GM18498 (cell line): Measurements from ENCODE around the gene GLB1L2.

ENCODE experiments used
- ATAC-seq: cut with Tn5 transposase; IDR thresholded peaks from one replicate; pipeline ENCODE4 v1.9.1; 2021; ENCODE audit warnings: mild to moderate bottlenecking, moderate library complexity; ENCODE audit not compliant: unreplicated experiment

The GLB1L2 gene

DNA sequence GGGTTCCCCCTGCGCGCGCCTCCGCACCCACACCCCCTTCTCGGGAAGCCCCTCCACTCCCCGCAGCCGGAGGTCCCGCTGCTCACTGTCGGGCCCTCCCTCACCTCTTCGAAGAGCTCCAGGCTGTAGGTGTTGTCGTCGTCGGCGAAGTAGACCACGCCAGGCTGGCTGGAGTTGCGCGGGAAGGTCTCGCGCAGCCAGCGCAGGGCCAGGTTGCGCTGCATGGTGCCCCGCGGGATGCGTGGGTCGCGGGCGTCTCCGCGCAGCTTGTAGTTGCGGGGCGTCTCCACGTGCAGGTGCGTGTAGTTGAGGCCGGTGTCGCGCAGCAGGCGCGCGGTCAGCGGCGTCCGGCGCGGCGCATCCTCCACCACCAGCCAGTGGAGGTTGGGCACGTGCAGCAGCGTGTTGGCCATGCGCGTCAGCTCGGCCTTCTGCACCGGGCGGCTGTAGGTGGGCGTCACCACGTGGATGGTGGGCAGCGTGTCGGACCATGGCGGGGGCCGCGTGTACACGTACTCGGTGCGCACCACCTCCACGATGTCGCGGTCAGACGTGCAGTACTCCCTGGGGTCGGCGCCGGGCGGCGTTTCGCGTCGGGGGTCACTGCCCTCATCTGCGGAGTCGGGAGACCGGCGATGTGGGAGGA lies 51.9 kb downstream of the GLB1L2 start:
- ATAC-seq = no peak

DNA sequence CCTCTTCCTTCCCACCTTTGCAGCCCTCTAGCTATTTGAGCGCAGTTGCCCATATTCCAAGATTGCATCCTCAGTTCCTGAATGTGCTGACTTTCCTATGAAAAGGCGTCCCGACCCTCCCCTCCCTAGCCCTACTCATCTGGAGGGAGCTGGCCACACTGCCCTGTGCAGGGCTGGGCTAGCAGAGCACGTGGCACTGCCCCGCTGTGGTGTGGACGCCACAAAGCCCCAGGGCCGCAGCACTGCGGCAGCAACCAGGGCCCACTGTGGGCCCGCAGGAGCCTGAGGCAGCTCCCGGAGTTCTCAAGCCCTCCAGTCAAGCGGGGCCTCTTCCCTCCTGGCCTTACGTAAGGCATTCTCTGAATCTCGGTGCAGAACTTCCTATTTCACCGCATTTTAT lies 52.6 kb downstream of the GLB1L2 start:
- no peak for ATAC-seq

DNA sequence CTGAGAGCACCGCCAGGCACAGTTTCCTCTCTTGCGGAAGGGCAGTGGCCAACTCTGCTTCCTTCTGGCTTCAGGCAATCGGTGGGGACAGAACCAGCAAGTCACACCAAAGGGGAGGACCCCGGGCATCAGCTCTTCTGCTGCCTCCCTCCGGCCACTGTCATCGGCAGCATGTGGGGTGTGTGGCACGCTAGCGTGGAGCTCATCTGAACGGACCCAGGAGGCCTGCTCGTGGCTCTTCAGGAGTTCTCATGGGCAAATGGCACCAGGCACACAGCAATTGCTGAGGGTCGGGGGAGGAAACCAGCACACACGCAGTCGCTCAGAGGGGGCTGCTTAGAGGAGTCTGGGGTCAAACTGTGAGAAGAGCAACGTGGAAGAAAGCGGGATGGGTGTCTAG lies 53.4 kb downstream of the GLB1L2 start:
- ATAC-seq = no peak

DNA sequence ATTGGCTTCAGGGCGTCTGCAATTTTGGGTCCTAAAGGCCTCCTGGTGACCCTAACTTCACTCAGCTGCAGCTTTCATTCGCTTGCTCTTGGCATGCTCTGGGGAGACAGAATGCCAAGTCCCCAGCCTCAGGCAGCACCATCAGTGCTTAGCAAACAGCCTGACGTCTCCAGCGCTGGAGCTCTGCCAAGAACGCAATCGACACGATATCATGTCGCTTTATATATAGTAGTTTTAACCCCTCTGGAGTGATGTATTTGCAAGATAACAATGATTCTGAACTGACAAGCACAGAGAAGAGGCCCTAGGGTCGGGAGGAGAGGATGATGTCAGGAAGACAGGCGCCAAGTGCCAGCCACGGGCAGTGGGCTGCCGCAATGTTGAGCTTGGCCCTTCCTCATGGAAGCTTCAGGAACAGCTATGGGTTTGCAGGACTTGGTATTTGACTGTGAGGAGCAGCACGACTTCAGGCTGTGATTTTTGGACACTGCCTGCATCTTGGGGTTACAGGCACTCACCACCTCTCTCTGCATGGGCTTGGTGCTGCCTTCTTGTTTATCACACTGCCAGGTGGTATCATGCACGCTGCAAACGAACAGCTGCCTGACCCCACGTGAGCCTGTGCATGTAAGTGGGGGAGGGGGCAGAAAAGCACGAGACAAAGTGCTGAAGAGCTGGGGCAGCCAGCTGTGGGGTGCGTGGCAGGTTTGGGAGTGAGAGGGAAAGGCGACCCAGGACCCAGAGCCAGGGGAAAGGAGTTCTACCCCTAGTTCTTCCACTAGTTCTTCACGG lies 54.2 kb downstream of the GLB1L2 start:
- ATAC-seq = no peak

DNA sequence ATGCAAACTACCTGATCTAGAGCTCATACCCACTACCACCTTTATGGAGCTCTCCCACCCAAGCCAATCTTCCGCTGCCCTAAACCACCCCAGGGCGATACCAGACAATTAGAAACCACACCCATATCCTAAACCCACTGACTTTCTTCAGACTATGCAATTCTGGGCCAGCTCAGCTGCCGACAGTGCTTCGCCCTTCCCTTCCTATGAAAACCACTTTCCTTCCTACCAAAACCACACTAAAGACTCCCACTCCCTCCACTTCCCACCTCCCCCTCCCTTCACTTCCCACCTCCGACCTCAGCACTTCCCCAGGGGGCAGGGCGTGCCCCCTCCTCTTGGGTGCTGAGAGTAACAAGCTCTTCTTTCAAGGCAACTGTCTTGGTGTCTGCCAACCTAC lies 55.2 kb downstream of the GLB1L2 start:
- ATAC-seq = no peak

DNA sequence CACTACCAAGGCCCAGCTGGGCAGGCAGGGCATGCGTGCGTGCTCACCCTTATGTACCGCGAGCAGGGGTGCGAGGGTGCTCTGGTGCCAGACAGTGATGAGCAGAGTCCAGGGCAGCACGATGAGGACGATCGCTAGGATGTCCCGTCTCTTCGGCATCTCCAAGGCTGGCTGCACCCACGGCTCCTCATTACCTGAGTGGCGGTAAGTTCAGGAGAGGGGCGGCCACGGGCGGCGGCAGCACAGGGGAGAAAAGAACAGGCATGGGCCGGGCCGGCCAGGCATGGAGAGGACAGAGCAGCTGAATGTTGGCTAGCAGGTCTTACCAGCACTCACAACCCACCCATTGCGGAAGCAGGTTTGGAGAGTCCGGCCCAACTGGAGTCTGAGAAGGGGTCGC lies 55.7 kb downstream of the GLB1L2 start:
- ATAC-seq = no peak

DNA sequence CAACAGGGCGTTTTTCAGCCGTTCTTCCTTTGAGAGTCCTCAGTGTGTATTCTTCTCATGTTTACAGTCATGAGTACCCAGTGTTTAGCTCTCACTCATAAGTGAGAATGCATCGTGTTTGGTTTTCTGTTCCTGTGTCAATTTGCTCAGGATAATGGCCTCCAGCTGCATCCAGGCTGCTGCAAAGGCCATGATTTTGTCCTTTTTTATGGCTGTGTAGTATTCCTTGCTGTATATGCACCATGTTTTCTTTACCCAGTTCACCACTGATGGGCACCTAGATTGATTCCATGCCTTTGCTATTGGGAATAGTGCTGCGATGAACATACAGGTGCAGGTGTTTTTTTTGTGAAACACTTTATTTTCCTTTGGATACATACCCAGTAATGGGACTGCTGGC lies 56.8 kb downstream of the GLB1L2 start:
- ATAC-seq = no peak

DNA sequence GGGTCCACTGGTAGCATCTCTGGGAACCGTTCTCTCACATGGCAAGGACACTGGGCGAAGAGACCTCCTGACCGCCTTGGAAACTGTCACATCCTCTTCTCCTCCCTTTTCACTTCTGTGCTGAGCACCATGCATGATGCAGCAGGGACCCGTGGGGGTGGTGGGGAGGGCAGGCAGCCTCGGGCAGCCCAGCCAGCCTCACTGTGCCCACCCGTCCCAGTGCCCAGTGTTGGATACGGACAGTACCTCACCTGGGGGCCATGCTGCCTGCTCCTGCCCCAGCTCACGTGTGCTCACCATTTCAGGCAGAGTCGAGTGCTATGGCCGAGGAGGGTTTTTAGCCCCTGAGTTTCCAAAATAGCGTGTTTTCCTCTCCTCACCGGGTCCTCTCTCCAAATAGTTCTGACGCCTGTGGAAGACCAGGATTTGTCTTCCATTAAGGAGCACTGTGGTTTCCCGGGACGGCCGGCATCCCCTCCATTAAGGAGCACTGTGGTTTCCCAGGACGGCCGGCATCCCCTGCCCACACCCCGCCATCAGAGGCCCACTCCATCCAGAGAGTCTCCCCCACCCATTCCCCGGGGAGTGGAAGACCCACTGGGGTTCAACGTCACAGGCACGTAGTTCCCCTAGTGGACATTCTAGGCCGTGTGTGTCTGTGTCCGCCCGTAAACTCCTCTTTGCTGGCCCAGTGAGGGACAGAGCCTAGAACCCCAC lies 57.8 kb downstream of the GLB1L2 start:
- no peak for ATAC-seq

DNA sequence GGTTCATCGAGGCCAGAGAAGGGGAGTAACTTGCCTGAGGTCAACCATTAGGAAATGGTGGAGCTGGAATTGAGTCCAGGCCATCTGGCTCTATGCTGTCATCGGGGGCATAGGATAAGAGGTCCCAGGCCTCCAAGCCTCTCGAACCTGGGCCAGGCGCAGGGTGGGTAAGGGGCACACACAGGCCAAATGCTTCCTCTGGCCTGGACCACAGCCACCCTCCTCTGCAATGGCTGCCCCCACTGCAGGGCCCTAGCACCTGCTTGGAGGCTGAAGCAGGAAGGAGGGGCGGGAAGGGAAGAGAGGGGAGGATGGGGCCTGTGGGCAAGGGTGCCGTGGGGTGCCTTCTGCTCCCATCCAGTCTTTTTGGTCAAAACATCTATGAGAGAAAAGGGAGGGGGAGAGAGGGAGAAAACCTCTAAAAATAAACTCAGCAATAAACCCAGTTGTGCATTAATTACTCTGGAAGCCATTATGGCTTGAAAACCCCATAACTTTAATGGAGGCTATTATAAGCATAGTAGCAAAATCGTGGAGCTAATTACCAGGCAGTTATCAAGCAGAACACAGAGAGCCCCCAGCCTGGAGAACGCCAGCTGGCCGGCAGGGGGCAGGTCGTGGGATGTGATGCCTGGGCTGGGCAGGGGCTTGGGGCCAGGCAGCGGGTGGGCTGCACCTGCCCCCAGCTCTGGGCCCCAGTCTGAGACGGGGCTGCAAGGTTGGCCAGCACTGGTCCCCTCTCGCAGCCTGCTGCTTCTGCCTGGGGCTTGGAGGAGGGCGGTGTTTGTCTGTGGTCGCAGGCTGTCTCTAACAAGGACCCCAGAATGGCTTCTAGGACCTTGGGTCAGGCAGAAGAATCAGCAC lies 59.1 kb downstream of the GLB1L2 start:
- no peak for ATAC-seq

DNA sequence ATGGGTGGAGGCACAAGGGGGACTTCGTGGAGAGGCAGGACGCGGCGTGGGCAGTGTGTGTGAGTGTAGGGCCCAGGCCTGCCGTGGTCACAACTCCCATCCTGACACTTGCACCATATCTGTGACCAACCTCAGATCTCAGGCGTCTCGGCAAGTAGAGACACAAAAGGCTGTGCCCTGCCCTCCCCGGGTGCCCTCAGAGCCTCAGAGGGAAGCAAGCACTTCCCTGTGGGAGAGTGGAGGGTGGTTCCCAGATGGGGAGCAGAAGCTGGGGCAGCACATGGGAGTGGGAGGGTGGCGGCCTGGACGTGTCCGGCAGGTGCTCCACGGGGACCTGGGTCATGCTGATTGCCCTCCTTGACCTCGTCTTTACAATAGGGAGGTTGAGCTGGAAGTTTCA lies 59.9 kb downstream of the GLB1L2 start:
- no peak for ATAC-seq

DNA sequence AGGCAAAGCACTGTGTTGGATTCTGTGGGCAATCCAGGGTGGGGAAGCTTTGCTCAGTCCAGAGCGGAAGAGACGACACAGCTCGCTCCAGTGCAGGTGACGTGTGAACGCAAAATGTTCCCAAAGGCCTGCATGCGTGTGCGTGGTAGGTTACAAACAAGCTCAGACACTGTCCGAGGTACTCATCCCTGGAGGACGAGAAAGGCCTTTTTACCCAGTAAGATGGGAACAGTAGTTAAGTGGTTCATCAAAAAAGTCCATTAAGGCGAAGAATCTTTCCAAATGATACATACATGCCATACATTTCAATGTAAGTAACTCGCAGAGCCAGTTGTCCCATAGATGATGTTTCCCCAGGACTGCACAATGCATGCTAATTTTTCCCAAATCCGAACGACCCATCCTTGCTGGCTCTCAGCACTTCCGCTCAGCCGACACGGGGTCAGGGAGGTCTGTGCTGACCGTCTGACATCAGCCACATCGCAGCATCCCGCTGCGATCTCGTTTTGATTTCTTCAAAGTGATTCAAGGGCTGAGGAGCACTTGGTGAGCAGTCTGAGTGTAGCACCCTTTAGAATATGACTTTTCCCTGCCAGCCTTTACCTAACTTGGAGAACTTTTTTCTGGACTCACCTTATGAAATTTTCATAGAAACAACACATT lies 61.3 kb downstream of the GLB1L2 start:
- ATAC-seq = no peak

DNA sequence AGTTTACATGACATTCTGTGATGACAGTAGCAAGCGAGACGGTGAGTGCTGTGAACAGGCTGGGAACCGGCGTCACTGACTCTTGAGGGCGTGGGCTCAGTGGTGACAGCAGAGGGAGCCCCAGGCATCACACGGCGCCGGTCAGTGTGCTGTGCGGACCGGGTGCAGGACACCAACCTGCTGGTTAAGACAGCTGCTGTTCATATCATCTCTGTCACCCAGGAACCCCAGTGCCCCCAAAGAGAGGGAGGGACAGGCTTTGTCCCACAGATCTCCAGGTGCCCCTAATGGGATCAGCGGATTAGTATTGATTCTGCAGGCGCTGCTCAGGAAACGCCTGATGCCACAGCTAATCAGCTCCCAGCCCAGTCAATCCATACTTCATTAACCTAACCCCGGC lies 61.9 kb downstream of the GLB1L2 start:
- ATAC-seq = no peak

DNA sequence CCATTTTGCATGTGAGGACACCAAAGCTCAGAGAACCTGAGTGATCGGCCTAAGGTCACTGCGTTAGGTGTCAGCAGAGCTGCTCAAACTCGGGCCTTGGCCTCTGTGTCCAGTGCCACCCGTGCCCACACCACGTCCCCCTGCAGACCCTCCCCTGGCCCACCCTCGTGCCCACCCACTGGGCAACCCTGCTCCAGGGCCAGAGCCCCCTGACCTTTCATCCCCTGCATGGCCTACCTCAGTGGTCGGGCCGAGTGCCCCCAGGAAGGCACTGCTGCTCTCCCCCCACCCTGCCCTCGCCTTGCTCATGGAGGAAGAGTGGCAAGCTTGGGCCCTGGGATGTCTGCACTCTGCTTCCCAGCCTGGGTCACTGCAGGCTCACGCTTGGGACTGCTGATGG lies 62.5 kb downstream of the GLB1L2 start:
- ATAC-seq = no peak

DNA sequence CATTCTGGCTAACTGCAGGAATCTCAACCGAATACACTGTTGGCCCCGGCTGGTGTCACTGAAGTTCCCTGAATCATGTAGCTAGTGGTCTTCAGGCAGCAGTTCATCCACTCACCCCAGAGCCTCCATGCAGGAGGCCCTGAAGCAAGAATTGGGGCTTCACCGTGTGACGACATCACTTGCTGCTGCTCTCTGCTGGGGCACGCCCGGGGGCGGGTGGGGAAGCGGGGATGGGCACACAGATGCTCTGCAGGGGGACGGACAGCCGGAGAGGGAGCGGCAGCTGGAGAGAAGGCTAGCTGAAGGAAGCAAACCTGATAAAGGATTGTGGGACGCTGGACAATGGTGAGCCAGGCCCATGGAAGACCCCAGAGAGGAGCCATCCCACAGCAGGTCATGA lies 63.2 kb downstream of the GLB1L2 start:
- ATAC-seq = no peak

DNA sequence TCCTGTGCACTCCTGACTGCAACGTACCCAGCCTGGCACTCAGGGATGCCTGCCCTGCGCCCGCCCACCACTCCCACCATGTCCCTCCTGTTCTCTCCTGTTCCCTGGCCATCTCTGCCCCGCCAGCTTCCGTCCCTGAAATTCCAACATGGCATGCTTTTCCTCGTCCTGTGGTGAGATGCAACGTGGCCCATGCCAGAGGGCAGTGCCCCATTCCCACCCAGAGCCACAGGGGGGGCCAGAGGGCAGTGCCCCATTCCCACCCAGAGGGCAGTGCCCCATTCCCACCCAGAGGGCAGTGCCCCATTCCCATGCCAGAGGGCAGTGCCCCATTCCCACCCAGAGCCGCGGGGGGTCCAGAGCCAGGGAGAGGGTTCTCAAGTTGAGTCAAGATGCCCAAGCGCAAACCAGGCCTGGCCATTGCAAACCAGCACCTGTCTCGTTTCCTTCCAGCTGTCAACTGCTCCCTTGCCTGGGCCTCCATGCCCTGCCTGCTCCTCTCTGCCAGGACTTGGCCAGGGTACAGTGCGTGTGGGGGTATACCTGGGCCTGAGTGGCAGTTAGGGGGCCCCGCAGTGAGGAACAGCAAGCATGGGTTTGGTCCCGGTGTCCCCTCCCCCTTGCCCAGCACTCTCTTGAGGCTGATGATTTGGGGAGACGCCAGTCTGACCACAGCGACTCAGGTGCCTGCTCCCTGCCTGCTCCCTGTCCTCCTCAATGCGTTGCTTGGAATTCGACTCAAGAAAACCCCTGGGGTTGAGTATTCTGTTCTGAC lies 65.7 kb downstream of the GLB1L2 start:
- no peak for ATAC-seq

DNA sequence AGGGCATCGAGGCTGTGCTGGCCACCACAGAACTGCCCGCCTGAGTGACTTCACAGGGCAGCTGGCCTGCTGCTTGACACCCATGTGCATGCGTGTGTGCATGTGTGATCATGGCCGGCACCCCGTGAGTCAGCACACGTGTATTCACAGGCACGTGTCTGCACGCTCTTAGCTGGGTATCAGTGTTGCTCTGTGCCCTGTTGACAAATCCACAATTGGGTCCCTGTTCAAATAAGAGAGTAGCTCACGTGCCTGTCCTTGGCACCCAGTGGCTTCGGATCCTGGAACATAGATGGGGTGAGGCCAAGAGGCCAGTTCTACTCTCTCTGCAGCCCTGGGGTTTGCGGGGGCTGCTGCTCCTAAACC lies 66.3 kb downstream of the GLB1L2 start:
- no peak for ATAC-seq

DNA sequence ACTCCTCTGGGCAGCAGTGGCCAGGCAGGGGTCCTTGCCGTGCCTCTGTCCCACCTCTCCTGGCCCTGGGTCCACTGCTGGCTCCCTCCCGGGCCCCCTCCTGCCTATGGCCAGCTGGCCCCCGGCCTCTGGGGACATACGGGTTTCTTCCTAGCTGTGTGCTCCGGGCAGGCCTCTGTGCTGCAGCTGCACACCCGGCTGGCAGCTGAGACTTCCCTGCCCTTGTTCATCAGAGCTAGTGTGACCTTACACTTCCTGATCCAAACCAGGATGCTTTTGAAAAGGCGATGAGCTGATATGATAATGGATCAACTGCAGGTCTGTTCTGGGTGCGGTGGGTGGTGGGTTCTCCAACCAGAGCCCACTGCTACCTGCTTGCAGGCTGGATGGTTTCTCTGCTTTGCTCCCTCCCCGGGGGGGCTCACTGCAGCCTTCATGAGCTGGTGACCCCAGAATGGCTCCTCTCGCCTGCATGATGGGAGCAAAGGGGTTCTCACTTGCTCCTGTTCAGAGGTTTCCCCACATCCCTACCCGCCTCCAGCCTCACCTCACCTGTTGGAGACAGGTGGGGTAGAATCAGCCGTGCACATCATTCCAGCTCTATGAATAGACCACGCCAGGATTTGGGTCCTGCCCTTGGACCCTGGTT lies 67.0 kb downstream of the GLB1L2 start:
- no peak for ATAC-seq

DNA sequence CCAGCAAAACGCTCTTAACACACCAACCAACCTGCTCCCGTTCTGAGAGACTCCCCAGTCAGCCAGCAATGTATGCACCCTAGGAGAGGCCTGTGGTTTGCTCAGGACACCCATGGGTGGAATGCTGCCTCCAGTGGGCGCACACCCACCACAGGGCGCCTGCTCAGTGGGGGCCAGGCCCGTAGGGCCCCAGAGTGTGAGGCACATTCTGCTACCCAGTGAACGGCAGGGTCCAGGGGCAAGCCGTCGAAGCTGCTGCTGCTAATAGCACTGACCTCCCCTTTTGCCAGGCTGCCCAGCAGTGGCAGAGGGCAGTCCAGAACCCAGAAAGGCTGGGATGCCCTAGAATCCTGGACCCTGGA lies 67.5 kb downstream of the GLB1L2 start:
- ATAC-seq = no peak

DNA sequence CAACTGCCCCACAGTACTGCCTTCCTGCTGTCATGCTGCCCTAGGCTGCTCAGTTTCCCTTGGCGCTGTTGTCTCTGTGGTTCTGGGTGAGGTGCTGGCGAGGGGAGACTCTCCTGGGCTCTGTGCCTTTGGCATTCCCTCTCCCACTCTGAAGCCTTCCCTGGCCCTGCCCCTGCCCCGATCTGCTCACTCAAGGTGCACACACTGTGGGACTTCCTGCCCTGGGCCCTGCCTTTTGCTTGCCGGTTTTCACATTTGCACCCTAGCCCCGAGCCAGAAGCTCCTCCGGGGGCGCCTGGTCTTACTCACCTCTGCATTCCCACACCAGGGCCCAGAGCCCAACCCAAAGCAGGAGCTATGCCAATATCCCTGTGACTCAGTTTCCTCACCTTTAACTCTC lies 68.2 kb downstream of the GLB1L2 start:
- ATAC-seq = no peak
